HG03460 (cell line): ENCODE results near the gene PEPD.
"Not testable (repeated sequence)": the region's sequence is repeated elsewhere in the genome, so short reads cannot be mapped to it uniquely, and the experiment has no call there.

Experiments
- ATAC-seq: cut with Tn5 transposase; IDR thresholded peaks from one replicate; pipeline ENCODE4 v1.9.1; 2021; ENCODE audit not compliant: unreplicated experiment

Gene PEPD

GRCh38 chr19:33499671-33500506 lies 21.7 kb downstream of the PEPD start:
- no peak for ATAC-seq

GRCh38 chr19:33499248-33499647 lies 22.3 kb downstream of the PEPD start:
- no peak for ATAC-seq

- no peak for ATAC-seq
Measured at GRCh38 chr19:33498391-33499000, 23.1 kb downstream of the PEPD start.

- no peak for ATAC-seq
Measured at GRCh38 chr19:33497778-33498175, 23.8 kb downstream of the PEPD start.

GRCh38 chr19:33497131-33497777 lies 24.3 kb downstream of the PEPD start:
- no peak for ATAC-seq

- no peak for ATAC-seq
Measured at GRCh38 chr19:33496038-33496895, 25.3 kb downstream of the PEPD start.

GRCh38 chr19:33493401-33494275 lies 28.0 kb downstream of the PEPD start:
- ATAC-seq: no peak

- ATAC-seq: no peak
Measured at GRCh38 chr19:33492951-33493350, 28.6 kb downstream of the PEPD start.

- no peak for ATAC-seq
Measured at GRCh38 chr19:33492090-33492489, 29.5 kb downstream of the PEPD start.

GRCh38 chr19:33490596-33490995 lies 31.0 kb downstream of the PEPD start:
- not testable (repeated sequence) for ATAC-seq

- ATAC-seq: no peak
Measured at GRCh38 chr19:33490041-33490451, 31.5 kb downstream of the PEPD start.

GRCh38 chr19:33488826-33489225 lies 32.8 kb downstream of the PEPD start:
- ATAC-seq: no peak

- no peak for ATAC-seq
Measured at GRCh38 chr19:33487901-33488800, 33.4 kb downstream of the PEPD start.

- no peak for ATAC-seq
Measured at GRCh38 chr19:33486936-33487811, 34.4 kb downstream of the PEPD start.

- no peak for ATAC-seq
Measured at GRCh38 chr19:33486407-33486806, 35.2 kb downstream of the PEPD start.

GRCh38 chr19:33484226-33484774 lies 37.3 kb downstream of the PEPD start:
- ATAC-seq: no peak

- no peak for ATAC-seq
Measured at GRCh38 chr19:33482476-33482875, 39.1 kb downstream of the PEPD start.

GRCh38 chr19:33481863-33482262 lies 39.7 kb downstream of the PEPD start:
- no peak for ATAC-seq
